T-helper 2 cell (primary cell): ENCODE results near the gene SUSD1.
"Not testable (repeated sequence)": the region's sequence is repeated elsewhere in the genome, so short reads cannot be mapped to it uniquely, and the experiment has no call there.

Experiments used
- DNase-seq, 5 experiments: peaks; one replicate each; pipeline versions ENCODE4 v3.0.0 to v3.0.0-alpha.2; 2012 to 2022
- total RNA-seq, 2 donors: gene quantifications; one replicate each; lab custom pipeline; 2026; lab: John Stamatoyannopoulos, UW

SUSD1 gene
- 9.0 to 15.7 reads per million in 2 donors for total RNA-seq

DNA sequence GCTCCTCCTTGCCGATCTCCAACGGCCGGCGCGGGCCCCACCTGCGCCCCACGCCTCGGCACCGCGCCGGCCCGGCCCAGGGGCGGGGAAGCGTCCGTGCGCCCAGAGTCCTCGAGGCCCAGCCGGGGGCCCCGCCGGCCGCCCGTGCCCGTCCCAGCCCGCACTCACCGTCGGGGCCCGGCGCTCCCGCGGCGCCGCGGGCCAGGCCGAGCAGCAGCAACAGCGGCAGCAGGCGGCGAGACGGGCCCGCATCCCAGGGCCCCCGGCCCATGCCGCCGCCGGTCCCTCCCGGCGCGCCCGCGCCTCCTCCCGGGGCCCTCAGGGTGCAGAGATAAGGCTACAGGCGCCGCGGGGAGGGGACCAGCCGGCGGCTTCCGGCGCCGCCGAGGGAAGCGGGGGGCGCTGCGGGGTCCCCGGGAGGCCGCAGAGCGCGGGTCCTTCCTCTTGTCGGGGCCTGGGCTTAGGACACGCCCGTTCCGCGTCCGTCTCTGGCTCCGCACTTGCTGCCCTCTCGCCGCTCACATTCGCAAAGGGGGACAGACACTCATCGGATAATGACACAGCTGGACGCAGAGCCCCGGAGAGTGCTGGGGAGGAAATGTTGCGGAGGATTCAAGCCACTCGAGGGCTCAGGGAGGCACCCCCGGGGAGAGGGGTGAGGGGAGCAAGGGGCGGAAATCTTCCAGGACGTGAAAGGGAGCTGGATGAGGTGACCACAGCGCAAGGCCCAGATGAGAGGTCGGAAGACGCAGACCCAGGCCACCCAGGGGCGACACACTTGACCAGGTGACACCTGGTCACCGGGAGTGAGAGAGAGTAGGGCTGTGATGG lies at the start of gene SUSD1:
Gene SUSD1, minus strand, starts transcription at position 333 of the 831 bp plus-strand sequence. Its CDS starts 62 bp downstream, at position 271.
- peak in 4 of 5 experiments; percentile 18 to 53 (median 32) for DNase-seq

DNA sequence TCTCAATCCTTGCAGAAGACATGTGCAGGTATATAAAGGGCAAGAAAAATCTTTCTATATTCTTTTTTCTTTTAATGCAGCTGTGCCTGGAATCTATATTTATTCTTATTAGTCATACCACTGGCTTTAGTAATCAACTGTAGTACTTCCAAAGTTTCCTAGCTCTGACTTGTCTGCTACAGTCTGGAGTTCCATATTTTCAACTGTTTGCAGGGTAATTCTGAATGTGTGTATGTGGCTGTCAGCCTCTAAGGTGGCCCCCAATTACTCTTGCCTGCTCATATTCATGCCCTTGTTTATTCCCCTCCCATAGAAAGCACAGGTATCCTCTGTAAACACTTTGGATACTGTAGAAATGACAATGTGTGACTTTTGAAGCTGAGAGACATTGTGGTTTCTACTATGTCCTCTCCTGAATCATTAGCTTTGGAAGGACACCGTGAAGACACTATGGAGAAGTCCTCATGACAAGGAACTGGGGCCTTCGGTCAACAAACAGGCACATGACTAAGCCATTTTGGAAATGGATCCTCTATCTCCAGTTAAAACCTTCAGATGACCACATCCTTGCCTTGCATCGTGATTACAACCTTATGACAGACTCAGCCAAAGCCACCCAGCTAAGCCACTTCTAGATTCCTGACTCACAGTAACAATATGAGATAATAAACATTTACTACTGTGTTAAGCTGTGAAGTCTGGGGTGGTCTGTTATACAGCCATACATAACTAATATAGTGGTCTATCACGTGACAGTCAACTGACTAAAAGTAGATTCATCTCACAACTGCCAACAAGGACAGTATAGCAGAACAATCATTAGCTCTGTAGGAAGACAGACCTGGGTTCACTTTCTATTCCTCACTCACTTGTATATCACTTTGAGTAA lies 49.5 kb upstream of the SUSD1 start:
- DNase-seq = peak in 1 of 5 experiments; percentile 7

DNA sequence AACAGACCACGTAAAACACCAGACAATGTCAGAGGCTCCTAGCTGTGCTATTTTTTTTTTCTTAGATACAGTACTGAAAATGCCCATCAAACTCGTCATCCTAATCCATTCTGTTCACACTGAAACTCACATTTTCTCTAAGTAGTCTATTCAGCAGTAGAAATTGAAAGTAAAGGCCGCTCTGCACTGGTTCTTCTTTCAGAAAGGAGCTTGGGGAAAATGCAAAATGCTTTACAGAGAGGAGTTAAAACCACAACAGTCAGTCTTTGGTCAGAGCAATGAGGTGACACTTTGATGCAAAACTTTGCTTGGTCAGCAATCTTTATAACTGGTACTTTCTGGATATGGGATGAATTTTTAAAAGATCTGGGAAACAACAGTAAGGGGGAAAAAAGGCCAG lies 43.8 kb upstream of the SUSD1 start:
- peak in 1 of 5 experiments; percentile 76 for DNase-seq

DNA sequence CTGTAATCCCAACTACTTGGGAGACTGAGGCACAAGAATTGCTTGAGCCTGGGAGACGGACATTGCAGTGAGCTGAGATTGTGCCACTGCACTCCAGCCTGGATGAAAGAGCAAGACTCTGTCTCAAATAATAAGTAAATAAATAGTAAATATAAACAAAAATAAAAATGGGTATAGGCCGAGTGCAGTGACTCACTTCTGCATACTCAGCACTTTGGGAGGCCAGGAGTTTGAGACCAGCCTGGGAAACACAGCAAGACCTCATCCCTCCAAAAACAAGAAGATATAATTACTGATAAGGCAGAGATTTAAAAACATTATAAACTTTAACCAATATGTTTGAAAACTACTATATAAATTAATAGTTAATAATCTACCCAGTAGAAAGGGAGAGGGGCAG lies 37.8 kb upstream of the SUSD1 start:
- DNase-seq = no peak

DNA sequence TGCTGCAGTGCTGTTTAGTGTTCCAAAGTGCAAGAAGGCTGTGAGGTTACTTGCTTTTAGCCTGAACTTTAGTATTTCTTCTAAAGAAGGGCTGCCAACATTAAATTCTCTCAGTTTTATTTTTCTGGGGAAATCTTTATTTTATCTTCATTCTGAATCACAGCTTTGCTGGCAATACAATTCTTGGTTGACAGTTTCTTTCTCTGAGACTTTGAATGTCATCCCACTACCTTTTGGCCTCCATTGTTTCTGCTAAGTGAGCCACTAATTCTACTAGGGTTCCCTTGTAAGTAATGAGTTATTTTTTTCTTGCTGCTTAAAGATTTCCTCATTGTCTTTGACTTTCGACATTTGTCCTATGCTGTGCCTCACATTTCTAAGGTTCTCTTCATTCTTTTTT lies 32.4 kb upstream of the SUSD1 start:
- no peak for DNase-seq

DNA sequence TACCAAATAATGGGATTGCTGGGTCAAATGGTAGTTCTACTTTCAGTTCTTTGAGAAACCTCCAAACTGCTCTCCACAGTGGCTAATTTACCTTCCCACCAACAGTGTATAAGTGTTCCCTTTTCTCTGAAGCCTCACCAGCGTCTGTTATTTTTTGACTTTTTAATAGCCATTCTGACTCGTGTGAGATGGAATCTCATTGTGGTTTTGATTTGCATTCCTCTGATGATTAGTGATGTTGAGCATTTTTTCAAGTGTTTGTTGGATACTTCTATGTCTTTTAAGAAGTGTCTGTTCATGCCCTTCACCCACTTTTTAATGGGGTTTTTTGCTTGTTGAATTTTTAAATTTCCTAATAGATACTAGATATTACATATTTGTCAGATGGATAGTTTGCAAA lies 28.4 kb upstream of the SUSD1 start:
- no peak for DNase-seq

DNA sequence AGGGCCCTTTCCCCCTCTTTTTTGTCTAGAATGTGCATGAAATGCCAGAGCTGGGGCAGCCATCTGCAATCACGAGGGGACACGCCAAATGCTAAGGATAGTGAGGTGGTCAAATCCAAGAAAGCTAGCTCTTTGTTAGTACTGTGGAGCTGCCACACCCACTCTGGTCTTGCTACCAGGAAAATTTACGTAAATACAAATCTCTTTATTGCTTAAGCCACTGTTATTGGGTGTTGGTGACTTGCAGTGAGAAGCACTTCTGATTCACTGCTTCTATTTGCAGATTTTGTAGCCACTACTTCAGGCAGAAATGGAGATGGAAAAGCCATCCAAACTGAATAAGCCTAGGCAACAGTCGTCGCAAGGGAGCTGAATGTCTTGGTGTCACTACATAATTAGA lies 25.6 kb upstream of the SUSD1 start:
- no peak for DNase-seq

DNA sequence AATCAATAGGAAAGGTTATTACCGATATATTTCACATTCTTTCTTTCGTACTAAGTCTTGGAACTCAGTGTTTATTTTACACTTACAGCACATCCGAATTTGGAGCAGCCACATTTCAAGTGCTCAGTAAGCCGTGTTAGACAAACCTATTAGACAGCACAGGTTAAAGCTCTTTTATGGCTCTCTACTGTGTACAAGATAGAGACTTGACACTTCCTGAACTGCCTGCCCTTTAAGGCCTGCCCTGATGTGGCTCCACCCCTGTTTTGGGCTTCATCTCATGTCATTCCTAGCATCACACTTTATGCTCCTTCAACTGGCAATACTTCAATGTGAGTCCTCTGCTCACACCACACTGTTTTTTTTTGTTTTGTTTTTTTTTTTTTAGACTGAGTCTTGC lies 23.5 kb upstream of the SUSD1 start:
- DNase-seq = no peak

DNA sequence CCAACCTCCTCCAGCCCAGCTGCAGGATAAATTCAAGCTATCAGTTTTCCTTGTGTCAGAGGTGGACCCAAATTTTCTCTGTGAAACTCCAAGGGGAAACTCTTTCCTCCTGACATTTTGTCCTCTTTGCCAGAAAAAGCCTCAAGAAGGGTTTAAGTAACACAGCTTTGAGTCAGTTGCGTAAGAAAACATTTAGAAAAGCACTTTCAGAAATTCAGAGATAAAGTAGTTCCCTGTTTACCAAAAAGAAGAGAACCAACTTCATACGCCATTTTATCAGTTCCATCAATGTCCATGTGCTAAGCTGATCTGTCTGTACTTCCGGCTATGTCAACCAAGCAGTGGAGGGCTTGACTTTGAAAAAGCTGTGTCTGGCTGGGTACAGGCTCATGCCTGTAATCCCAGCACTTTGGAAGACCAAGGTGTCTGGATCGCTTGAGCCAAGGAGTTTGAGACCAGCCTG lies 19.9 kb upstream of the SUSD1 start:
- DNase-seq = no peak

DNA sequence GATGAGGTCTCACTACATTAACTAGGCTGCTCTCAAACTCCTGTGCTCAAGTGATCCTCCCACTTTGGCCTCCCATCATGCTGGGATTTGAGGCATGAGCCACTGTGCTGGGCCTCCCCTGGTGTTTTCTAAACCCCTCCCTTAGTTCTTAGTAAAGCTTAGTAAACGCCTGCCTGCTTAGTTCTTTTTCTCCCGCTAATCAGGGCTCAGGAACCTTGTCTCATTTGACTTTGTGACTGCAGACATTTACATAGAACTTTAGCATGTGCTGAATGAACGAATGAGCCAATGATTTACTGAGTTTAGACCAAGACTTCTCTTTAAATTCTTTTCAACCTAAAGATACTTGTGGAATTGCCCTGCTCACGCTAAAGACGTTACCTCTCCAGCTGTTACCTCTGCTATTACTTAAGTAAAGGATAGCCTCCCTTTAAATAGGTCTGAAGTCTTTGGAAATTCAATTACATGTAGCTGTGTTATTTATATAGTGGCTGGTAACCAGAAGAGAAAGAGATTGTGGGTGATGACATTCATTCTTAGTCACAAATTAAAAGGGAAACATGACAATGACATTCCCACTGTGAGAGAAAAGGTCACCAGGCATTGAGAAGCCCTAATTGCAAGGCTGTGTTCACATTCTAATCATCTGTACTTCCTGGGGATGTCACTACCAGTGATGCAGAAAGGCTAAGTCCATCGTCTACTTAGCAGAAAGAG lies 18.6 kb upstream of the SUSD1 start:
- no peak for DNase-seq

DNA sequence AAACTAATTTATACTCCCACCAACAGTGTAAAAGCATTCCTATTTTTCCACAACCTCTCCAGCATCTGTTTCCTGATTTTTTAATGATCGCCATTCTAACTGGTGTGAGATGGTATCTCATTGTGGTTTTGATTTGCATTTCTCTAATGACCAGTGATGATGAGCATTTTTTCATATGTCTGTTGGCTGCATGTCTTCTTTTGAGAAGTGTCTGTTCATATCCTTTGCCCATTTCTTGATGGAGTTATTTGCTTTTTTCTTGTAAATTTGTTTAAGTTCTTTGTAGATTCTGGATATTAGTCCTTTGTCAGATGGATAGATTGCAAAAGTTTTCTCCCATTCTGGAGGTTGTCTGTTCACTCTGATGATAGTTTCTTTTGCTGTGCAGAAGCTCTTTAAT lies 15.2 kb upstream of the SUSD1 start:
- DNase-seq = not testable (repeated sequence)

DNA sequence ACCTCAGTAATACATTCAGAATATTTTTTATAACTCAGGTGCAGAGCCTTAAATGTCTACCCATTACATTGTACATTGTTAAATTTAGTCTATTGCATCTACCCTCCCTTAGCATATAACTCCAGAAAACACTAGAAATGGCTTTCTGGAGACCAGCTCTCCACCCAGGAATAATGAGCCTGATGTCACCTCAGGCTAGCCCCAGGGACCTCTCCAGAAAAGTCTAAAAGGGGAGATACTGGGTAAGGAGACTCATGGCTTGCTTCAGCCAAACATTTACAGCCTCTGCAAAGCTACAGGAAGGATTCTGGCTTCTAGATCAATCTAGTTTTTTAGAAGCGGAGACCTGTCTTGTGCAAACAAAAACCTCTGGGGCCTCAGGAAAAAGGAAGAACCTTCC lies 13.8 kb upstream of the SUSD1 start:
- no peak for DNase-seq

DNA sequence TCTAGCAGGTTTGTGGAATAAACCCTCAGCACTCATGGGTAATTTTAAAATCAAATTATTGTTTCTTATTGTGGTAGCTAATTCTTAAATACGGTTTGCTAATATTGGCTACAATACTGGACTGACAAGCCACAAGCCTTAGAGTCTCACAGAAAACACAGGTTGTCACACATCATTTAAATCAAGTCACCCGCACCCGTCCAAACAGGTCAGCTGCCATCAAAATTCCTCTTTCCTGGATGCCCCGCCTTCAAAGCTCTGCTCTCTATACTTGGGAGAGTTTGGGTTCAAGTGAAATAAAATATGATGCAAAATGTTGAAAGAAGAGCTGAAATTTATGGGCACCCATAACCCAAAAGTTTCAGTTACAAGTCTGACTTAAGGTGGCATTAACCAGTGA lies 12.3 kb upstream of the SUSD1 start:
- DNase-seq = no peak

DNA sequence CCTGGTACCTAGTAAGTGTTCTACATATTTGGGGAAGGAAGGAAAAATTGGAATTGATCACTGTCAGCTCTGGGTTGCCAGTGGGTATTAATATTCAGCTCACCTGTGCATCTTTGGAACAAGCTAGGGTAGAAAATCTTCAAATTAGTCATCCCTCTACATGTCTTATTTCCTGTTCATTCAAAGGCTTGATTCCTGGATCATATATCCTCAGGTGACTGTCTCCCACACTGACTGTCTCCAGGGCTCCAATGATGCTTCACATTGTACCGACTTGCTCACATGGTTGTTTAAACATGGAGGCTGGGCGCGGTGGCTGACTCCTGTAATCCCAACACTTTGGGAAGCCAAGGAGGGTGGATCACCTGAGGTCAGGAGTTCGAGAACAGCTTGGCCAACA lies 11.6 kb upstream of the SUSD1 start:
- DNase-seq = no peak

DNA sequence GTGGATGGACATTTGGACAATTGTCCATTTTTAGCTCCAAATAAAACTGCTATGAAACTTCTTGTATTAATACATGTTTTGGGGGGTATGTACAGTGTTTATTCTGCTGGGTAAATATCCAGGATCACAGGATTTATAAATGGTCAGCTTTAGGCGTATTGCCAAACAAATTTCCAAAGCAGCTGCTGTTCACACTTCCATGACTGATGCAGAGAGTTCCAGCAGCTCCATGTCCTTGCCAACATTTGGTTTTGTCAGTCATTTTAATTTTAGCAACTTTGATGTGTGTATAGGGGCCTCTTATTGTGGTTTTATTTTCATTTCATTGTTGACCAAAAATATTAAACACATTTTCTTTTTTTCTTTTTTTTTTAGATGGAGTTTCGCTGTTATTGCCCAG lies 9.8 kb upstream of the SUSD1 start:
- no peak for DNase-seq

DNA sequence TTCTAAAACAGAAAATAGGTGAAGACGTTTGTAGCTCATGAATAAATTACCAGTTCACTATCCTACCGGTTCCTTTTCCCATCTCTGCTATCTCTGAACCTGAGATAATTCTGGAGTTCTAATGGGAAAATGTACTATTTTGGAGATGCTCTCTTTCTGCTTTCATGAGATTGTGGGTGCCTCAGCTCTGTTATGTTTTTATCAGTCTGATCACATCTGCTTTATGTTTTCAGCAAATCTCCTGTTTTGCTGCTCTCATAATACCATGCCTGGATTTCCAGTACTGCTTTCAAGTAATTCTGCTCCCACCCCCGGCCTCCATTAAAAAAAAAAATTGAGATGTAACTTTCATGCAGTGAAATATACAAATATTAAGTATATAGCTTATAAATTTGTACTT lies 9.1 kb upstream of the SUSD1 start:
- DNase-seq = no peak

DNA sequence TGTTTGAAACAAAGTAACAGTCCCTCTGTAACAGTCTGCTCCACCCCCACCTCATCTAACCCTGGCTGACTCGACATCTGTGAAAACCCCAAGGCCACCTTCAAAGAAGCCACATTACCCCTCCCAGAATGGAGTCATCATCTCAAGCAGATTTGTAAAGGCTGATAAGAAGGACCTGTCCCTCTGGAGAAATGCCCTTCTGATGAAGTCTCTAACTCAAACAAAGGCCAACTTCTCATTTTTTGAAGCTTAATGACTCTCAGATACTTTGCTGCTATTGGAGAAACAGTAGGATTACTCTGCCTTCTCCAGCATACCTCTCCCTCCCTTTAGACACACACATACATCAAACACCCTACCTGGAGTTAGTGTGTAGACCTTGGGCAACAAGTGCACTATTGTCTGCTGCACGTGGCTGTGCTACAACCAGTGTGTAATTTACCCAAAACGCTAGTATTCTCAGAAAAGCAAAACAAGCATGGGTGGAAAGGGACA lies 5.3 kb upstream of the SUSD1 start:
- DNase-seq = peak in 3 of 5 experiments; percentile 9 to 79 (median 61)

DNA sequence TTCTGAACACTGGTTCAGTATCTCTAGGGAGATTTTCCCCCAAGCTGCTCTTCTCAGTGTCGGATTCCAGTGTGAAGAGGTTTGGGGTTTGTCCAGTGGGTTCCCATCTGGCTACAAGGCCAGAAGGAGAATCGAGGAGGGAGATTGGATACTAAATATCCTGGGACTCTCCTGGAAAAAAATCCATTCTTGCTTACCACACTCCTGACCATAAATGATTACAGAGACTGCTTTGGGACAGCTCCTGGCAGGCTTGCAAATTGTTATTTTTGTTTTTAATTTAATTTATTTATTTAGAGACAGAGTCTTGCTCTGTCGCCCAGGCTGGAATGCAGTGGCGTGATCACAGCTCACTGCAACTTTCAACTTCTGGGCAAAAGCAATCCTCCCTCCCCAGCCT lies 4.7 kb upstream of the SUSD1 start:
- DNase-seq = no peak

DNA sequence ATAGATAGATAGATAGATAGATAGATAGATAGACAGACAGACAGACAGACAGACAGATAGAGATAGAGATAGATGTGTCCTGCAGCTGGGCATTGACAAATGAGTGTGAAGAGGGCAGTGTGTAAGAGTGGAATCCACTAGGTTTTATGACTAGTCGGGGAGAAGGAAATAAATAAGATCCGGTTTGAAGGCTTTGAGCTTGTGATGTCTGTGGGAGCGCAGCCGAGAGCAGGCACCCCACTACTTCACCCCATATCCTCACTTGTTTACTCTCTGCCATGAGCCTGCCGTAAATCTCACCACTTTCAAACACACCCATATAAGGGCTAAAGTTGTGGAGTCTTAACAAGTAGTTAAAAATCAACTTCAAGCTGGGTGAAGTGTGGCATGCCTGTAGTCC lies 1.4 kb upstream of the SUSD1 start:
- peak in 2 of 5 experiments; percentile 32 to 78 for DNase-seq

DNA sequence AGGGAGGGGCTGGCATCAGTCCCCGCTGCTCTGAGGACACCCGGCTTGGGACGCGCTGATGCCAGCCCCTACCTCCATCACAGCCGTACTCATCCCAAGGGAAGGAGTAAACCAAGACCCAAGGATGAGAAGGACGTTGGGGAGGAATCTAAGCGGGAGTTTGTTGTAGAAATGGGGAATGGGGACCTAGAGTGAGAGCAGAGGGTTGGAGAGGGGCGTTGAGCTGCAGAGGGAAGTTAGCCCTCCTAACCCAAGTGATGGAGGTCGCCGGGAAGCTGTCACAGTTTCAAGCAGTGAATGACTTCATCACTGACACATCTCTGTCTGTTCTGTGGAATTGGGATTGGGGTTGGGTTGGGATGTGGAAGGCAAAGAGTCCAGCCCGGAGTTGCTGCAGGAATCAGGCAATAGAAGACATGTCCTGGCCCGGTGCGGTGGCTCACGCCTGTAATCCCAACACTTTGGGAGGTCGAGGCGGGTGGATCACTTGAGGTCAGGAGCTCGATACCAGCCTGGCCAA lies 759 bp upstream of the SUSD1 start:
- no peak for DNase-seq

DNA sequence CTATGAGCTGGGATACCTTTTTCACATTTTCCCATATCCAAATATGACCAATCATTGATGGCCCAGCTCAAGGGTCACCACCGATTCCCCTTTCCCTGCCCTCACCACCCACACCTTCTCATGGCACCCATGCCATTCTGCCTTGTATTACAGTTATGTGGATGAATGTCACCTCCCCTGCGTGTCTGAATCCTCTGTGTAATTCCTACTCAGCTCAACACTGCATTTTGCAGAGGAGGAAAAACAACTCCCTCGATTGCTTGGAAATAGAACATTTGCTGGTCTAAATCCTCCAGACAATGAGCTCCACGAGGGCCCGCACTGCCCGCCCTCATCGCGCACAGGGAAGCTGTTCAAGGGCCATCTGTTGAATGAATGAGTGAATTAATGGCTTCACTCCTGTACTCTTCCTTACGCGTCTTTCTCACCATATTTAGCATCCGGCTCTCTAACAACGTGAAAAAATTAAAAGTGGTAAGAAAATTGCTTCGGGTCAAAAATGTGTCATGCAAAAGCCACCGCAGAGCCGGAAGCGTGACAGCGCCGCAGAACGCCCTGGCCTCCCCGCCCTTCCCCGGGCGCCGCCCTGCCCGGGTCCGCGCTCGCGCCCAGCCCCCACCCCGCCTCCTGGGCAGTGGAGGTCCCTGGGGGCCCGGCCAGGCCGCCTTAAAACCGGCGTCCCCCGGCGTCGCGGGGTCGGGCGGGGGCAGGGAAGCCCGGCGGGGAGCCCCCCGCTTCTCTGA lies 704 bp downstream of the SUSD1 start:
- DNase-seq = peak; percentile 36 to 92 (median 53)
